ENCODE results near the gene ZNF319.

GRCh38 chr16:57986196-57986595, 14.3 kb downstream of the ZNF319 start:
- TF ChIP-seq POLR2A (IDR thresholded peaks at IDR 0.05) (no peak), CTCF (IDR thresholded peaks at IDR 0.05) (no peak)
